Mucosa of descending colon (tissue), 3 donors: Measurements from ENCODE around the gene ESR1. TPM values are rescaled to one million over a fixed set of nuclear protein-coding genes. Genes with fewer than 3 reads are reported as not detected.

Source experiments
- ATAC-seq: fragments of 200-7000 bp; cut with Tn5 transposase; one replicate; pipeline ENCODE4 v1.9.1; 2020; ENCODE audit warnings: mild to moderate bottlenecking, moderate library complexity
- DNase-seq, 3 donors: peaks; one replicate each; pipeline ENCODE4 v3.0.0-alpha.2; 2020
- H3K36me3 ChIP-seq: fragments of 200-600 bp; one replicate; pipeline ENCODE4 v1.8.0; 2021; ENCODE audit warnings: low read depth, mild to moderate bottlenecking
- H3K4me1 ChIP-seq: fragments of 200-600 bp; one replicate; pipeline ENCODE4 v1.8.0; 2021; ENCODE audit warnings: low read depth, mild to moderate bottlenecking
- H3K4me3 ChIP-seq: fragments of 200-600 bp; one replicate; pipeline ENCODE4 v1.8.0; 2021; ENCODE audit warnings: mild to moderate bottlenecking
- H3K9me3 ChIP-seq: fragments of 200-600 bp; one replicate; pipeline ENCODE4 v1.8.0; 2021; ENCODE audit warnings: mild to moderate bottlenecking
- intact Hi-C, 2 donors: fragments of 100-400 bp; cut with DNase I in 1 of 2; cut with micrococcal nuclease in 1 of 2; formaldehyde crosslinking; loops; one replicate each; pipeline versions ENCODE4 v1.11.0 to v1.11.1; 2022; cut with DNase I, micrococcal nuclease
- total RNA-seq, 3 donors: library from RNA; stranded (reverse); fragmentation: NEBNext Ultra II Directional in 2 of 3; extraction: Animal tissue kit (Norgen Biotek cat#: 25700) in 2 of 3; gene quantifications; one replicate each; pipeline versions ENCODE4 v1.2.1 to v1.2.4, GENCODE V29; 2021 to 2023
- TF ChIP-seq, protein P1 (sequence below): fragments of 200-600 bp; IDR thresholded peaks from one replicate; pipeline ENCODE4 v1.8.0; 2022; ENCODE audit warnings: antibody characterized with exemption, mild to moderate bottlenecking
- donor health status: DM: no; HTN: no; CAD: no; lungs with moderate emphysema.
- donor health status: DM: no; HTN: no; CAD: no.
- donor health status: DM: no; HTN: yes; CAD: no.

The ESR1 gene
- total RNA-seq, 3 donors from 2014 or later, result 0.55 to 1.6 (median 0.82) TPM

DNA sequence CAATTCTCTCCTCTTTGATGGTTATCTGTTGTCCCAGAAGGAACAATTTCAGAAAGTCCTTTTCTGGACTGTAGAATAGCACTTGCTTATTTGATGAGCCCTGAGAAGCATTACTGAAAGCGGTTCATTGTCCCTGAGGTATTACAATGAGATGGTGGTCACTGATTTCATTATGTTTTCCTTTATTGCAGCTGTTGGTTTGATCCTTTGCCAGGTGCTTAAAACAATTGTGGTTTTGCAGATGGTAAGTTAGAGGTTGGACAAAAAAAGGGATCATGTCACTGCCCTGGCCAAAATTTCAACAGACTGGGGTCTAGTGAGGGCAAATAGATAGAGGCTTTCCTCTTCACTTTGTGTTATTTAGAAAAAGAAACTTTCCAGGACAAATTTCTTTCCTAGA lies 61.9 kb downstream of the ESR1 start:
- no peak for DNase-seq
- ATAC-seq, result no peak
- peaks cover 2% of the 10 kb centered on the region for H3K9me3 ChIP-seq
- TF ChIP-seq, protein P1, sequence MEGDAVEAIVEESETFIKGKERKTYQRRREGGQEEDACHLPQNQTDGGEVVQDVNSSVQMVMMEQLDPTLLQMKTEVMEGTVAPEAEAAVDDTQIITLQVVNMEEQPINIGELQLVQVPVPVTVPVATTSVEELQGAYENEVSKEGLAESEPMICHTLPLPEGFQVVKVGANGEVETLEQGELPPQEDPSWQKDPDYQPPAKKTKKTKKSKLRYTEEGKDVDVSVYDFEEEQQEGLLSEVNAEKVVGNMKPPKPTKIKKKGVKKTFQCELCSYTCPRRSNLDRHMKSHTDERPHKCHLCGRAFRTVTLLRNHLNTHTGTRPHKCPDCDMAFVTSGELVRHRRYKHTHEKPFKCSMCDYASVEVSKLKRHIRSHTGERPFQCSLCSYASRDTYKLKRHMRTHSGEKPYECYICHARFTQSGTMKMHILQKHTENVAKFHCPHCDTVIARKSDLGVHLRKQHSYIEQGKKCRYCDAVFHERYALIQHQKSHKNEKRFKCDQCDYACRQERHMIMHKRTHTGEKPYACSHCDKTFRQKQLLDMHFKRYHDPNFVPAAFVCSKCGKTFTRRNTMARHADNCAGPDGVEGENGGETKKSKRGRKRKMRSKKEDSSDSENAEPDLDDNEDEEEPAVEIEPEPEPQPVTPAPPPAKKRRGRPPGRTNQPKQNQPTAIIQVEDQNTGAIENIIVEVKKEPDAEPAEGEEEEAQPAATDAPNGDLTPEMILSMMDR, result no peak
- intact Hi-C loops, result no loop called here
- H3K4me1 ChIP-seq, result no peaks in the 10 kb centered on the region
- no peak overlapping the region for H3K4me3 ChIP-seq
- H3K36me3 ChIP-seq, result no peaks in the 10 kb centered on the region

DNA sequence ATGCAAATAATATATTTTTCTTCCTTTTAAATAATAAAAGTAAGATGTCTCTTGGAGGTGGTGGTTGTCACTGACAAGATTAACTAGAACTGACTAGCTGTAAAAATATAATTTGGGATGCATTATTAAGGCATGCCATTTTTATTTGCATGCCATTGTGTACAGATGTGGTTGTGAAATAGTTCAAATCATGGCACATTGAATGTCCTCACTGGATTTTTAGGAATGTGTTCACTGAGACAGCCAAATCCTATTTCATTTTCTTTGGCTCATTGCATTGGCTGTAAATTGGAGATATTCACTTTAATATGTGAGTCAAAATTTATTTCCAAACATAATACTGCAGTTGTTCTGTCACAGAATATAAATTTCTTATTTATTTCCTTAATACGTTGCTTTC lies 62.3 kb downstream of the ESR1 start:
- Histone ChIP-seq H3K4me1 (no peaks in the 10 kb centered on the region), H3K9me3 (peaks cover 2% of the 10 kb centered on the region), H3K36me3 (no peaks in the 10 kb centered on the region), H3K4me3 (no peak overlapping the region)
- TF ChIP-seq, protein P1, result no peak
- intact Hi-C loops, result no loop called here
- ATAC-seq (no peak), DNase-seq (no peak)

DNA sequence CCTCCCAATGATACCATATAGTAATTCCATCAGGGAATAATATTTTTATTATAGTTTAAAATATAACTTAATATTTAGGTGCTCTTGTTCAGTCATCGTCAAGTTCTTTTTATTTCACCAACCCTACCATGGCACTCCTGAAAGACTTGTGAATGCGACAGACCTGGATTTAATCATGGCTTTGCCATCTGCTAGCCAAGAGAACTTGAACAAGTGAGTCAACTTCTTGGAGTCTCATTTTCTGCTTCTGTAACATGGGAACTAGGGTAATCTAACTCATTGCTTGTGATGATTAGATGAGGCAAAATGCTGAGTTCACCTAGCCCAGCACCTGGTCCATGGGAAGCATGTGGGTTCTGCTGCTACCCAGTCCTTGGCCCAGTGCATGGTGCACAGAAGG lies 62.9 kb downstream of the ESR1 start:
- DNase-seq, result no peak
- TF ChIP-seq, protein P1, result no peak
- H3K36me3 ChIP-seq, result no peaks in the 10 kb centered on the region
- intact Hi-C loops, result no loop called here
- H3K9me3 ChIP-seq, result peaks cover 2% of the 10 kb centered on the region
- no peak for ATAC-seq
- no peak overlapping the region for H3K4me3 ChIP-seq
- no peaks in the 10 kb centered on the region for H3K4me1 ChIP-seq

DNA sequence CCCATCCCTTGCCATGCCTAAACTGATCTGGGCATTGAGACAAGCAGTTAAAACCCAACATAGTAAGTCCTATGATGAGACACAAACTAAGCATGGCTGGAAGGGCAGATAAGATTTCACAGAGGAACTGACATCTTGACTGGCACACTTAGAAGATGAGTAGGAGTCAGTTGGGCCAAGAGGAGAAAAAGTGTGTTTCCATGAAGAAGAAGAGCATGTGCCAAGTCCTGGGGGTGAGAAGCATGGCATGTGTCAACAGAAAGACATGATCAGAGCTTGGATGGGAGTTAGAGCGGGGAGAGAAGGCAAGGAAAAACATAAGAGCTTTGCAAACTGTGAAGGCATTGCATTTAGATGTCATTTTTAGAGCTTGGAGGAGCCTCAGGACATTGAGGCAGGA lies 68.0 kb downstream of the ESR1 start:
- H3K9me3 ChIP-seq, result no peaks in the 10 kb centered on the region
- H3K4me1 ChIP-seq, result no peaks in the 10 kb centered on the region
- ATAC-seq, result no peak
- intact Hi-C loops, result no loop called here
- TF ChIP-seq, protein P1, result no peak
- H3K36me3 ChIP-seq, result no peaks in the 10 kb centered on the region
- DNase-seq, result no peak
- H3K4me3 ChIP-seq, result no peak overlapping the region

DNA sequence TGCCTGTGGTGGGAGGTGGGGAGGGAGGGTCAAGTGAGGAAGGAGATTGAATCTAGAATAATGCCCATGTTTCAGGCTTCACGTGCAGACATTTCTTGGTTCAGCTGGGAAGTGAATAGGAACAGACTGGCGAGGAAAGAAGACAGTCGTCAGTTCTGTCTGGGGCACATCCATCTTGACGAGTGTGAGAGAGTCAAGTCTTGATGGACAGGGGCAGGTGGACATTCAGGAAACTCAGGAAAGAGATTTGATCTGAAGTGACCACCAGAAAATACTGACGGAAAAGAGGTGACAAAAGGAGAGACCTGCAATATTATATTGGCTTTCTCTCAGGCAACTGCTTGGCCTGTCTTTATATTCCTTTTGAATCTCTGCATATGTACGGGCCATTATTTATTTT lies 68.6 kb downstream of the ESR1 start:
- H3K4me1 ChIP-seq, result no peaks in the 10 kb centered on the region
- H3K36me3 ChIP-seq, result no peaks in the 10 kb centered on the region
- H3K9me3 ChIP-seq, result no peaks in the 10 kb centered on the region
- DNase-seq (no peak), ATAC-seq (no peak)
- intact Hi-C loops, result no loop called here
- H3K4me3 ChIP-seq, result no peak overlapping the region
- TF ChIP-seq, protein P1, result no peak

DNA sequence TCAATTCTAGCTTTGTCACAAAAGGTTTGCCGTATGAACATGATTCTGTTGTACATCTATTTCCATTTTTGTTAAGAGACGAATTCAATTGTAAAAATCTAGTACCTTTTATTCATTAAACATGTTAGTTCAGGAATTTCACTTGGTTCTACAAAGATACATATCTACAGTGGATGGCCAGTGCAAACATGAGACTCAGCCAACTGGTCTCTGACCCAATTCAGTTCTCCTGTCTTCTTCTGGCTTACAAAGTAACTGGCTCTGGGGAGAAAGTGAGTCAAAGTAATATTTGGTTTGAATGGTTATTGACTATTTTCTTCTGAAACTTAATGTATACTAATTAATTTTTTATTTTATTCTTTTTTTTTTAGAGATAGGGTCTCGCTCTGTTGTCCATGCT lies 70.0 kb downstream of the ESR1 start:
- Histone ChIP-seq H3K4me1 (no peaks in the 10 kb centered on the region), H3K36me3 (no peaks in the 10 kb centered on the region), H3K9me3 (no peaks in the 10 kb centered on the region), H3K4me3 (no peak overlapping the region)
- ATAC-seq, result no peak
- intact Hi-C loops, result no loop called here
- TF ChIP-seq, protein P1, result no peak
- DNase-seq, result no peak
